ENCODE data around the gene ACBD4. TPM values are rescaled to one million over a fixed set of nuclear protein-coding genes. Genes with fewer than 3 reads are reported as not detected.
A peak's percentile ranks its signal among the peaks of the same experiment; 100 is the strongest.

Gene ACBD4
- total and polyA plus RNA-seq, 2 of the 13 experiments (the other 11 are each of a cell fraction or from before 2014, with no cell fraction given) = 16.1 to 26.9 TPM

DNA sequence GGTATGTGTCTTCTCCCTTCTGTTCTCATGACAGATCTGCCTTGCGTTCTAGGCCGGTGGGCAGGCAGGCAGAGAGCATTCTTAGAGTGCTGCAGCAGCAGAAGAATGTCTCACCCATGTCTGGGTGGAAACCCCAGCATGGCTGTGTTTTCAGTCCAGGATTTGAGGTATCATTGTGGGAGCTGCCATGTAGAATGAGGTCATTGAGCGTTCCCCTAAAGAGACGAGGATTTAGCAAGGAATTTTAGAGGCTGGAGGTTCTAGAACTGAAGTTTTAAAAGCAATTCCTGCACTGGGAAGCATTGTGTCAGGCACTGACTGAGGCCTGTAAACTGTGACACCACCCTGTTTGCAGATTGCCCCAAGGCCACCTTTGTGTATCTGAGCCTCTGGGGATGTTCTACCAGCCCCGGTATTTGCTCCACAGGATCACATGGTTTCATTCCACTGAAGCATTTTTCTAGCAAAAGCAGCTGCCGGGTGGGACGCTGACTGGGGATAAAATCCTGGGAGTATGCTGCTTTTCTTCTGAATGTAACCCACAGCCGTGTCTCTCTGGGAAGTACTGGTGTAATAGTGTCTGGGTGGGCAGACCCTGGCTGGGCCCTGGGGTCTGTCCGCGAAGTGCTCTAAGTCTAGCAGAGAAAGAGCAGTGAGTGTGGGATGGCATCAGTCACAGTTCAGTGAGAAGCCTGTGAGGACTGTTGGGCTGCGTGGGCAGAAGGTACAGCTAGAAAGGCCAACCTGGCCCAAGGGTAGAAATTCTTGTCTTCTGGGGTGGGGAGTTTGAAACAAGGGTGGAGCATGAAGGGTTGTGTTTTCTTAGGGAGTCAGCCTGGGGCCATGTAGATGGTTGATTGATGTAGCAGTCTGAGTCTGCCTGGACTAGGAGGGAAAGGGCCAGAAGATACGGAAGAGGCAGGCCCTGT lies 33.3 kb upstream of the ACBD4 start (continued):
- TF ChIP-seq BRD4 (CRISPR knock-in tag; IDR thresholded peaks at IDR 0.05) = no peak
- 0 out of 2 replicates have a peak, but pooled peaks have one; percentile 37 for TF ChIP-seq ZBTB20 (CRISPR knock-in tag; IDR thresholded peaks at IDR 0.05; ENCODE audit: borderline replicate concordance, low read depth)
- TF ChIP-seq, protein P1, sequence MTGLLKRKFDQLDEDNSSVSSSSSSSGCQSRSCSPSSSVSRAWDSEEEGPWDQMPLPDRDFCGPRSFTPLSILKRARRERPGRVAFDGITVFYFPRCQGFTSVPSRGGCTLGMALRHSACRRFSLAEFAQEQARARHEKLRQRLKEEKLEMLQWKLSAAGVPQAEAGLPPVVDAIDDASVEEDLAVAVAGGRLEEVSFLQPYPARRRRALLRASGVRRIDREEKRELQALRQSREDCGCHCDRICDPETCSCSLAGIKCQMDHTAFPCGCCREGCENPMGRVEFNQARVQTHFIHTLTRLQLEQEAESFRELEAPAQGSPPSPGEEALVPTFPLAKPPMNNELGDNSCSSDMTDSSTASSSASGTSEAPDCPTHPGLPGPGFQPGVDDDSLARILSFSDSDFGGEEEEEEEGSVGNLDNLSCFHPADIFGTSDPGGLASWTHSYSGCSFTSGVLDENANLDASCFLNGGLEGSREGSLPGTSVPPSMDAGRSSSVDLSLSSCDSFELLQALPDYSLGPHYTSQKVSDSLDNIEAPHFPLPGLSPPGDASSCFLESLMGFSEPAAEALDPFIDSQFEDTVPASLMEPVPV (CRISPR knock-in tag; IDR thresholded peaks at IDR 0.05) = no peak
- TF ChIP-seq ZNF773 (CRISPR knock-in tag; IDR thresholded peaks at IDR 0.05; ENCODE audit: borderline replicate concordance) = no peak
- TF ChIP-seq, protein P2, sequence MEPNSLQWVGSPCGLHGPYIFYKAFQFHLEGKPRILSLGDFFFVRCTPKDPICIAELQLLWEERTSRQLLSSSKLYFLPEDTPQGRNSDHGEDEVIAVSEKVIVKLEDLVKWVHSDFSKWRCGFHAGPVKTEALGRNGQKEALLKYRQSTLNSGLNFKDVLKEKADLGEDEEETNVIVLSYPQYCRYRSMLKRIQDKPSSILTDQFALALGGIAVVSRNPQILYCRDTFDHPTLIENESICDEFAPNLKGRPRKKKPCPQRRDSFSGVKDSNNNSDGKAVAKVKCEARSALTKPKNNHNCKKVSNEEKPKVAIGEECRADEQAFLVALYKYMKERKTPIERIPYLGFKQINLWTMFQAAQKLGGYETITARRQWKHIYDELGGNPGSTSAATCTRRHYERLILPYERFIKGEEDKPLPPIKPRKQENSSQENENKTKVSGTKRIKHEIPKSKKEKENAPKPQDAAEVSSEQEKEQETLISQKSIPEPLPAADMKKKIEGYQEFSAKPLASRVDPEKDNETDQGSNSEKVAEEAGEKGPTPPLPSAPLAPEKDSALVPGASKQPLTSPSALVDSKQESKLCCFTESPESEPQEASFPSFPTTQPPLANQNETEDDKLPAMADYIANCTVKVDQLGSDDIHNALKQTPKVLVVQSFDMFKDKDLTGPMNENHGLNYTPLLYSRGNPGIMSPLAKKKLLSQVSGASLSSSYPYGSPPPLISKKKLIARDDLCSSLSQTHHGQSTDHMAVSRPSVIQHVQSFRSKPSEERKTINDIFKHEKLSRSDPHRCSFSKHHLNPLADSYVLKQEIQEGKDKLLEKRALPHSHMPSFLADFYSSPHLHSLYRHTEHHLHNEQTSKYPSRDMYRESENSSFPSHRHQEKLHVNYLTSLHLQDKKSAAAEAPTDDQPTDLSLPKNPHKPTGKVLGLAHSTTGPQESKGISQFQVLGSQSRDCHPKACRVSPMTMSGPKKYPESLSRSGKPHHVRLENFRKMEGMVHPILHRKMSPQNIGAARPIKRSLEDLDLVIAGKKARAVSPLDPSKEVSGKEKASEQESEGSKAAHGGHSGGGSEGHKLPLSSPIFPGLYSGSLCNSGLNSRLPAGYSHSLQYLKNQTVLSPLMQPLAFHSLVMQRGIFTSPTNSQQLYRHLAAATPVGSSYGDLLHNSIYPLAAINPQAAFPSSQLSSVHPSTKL (CRISPR knock-in tag; IDR thresholded peaks at IDR 0.05) = peak; percentile 76; the same call in 1 of the 2 replicates
- TF ChIP-seq SP4 (CRISPR knock-in tag; IDR thresholded peaks at IDR 0.05) = peak; percentile 19; the same call in 1 of the 2 replicates
- TF ChIP-seq GFI1 (CRISPR knock-in tag; IDR thresholded peaks at IDR 0.05; ENCODE audit: borderline replicate concordance) = no peak
- TF ChIP-seq, protein P3, sequence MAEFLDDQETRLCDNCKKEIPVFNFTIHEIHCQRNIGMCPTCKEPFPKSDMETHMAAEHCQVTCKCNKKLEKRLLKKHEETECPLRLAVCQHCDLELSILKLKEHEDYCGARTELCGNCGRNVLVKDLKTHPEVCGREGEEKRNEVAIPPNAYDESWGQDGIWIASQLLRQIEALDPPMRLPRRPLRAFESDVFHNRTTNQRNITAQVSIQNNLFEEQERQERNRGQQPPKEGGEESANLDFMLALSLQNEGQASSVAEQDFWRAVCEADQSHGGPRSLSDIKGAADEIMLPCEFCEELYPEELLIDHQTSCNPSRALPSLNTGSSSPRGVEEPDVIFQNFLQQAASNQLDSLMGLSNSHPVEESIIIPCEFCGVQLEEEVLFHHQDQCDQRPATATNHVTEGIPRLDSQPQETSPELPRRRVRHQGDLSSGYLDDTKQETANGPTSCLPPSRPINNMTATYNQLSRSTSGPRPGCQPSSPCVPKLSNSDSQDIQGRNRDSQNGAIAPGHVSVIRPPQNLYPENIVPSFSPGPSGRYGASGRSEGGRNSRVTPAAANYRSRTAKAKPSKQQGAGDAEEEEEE (CRISPR knock-in tag; IDR thresholded peaks at IDR 0.05; ENCODE audit: borderline replicate concordance) = no peak
- TF ChIP-seq, protein P4, sequence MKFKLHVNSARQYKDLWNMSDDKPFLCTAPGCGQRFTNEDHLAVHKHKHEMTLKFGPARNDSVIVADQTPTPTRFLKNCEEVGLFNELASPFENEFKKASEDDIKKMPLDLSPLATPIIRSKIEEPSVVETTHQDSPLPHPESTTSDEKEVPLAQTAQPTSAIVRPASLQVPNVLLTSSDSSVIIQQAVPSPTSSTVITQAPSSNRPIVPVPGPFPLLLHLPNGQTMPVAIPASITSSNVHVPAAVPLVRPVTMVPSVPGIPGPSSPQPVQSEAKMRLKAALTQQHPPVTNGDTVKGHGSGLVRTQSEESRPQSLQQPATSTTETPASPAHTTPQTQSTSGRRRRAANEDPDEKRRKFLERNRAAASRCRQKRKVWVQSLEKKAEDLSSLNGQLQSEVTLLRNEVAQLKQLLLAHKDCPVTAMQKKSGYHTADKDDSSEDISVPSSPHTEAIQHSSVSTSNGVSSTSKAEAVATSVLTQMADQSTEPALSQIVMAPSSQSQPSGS (CRISPR knock-in tag; IDR thresholded peaks at IDR 0.05) = peak; percentile 67
- TF ChIP-seq, protein P5, sequence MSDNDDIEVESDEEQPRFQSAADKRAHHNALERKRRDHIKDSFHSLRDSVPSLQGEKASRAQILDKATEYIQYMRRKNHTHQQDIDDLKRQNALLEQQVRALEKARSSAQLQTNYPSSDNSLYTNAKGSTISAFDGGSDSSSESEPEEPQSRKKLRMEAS (IDR thresholded peaks at IDR 0.05) = peak; percentile 32; the same call in 1 of the 2 replicates
- TF ChIP-seq, protein P6, sequence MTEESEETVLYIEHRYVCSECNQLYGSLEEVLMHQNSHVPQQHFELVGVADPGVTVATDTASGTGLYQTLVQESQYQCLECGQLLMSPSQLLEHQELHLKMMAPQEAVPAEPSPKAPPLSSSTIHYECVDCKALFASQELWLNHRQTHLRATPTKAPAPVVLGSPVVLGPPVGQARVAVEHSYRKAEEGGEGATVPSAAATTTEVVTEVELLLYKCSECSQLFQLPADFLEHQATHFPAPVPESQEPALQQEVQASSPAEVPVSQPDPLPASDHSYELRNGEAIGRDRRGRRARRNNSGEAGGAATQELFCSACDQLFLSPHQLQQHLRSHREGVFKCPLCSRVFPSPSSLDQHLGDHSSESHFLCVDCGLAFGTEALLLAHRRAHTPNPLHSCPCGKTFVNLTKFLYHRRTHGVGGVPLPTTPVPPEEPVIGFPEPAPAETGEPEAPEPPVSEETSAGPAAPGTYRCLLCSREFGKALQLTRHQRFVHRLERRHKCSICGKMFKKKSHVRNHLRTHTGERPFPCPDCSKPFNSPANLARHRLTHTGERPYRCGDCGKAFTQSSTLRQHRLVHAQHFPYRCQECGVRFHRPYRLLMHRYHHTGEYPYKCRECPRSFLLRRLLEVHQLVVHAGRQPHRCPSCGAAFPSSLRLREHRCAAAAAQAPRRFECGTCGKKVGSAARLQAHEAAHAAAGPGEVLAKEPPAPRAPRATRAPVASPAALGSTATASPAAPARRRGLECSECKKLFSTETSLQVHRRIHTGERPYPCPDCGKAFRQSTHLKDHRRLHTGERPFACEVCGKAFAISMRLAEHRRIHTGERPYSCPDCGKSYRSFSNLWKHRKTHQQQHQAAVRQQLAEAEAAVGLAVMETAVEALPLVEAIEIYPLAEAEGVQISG (CRISPR knock-in tag; IDR thresholded peaks at IDR 0.05) = peak; percentile 53
- no peak for TF ChIP-seq MIER2 (CRISPR knock-in tag; IDR thresholded peaks at IDR 0.05)
